NCI-H2196 (cell line): Measurements from ENCODE around the gene AGPAT2.

ENCODE experiments used
- DNase-seq: peaks from one replicate; lab custom pipeline; 2025; ENCODE audit not compliant: unreplicated experiment; lab: John Stamatoyannopoulos, UW

AGPAT2 gene

DNA sequence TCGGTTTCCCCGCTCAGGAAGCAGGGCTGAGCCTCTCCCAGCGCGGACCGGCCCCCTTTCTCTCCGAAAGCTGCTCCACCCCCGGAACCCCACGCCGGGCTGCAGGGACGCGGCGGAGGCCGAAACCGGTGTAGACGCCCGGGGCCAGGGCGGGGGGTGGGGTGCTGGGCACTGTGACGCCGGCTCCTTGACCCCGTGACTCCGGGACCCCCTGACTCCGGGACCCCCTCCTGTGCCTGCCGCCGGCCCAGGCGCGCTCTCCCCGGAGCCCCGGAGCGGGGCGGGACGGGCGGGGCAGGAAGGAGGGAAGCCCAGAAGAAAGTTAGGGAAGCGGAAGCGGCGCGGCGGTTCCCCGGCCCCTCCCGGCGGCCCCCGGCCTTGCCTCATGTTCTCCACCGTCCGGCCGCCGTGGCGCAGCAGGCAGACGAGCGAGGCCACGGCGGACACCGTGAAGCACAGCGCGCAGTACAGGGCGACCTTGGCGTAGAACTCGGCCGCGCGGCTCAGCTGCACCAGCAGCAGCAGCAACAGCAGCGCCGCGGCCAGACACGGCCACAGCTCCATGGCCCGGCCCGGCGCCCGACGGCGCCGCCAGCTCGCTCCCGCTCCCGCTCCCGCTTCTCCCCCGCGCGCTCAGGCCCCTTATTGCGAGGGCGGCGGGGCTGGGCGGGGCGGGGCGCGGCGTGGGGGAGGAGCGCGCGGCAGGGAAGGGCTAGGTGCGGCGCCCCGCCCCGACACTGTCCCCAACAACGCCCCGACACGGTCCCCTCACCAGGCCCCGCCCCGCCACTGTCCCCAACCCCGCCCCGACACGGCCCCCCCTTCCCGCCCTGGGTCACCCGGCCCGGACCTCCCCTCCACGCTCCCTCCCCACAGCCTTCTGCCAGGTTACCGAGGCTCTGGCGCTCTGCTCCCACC, at the start of gene AGPAT2:
AGPAT2 (minus strand) TSS at position 664 of the 918 bp plus-strand sequence; CDS start at position 564, 100 bp downstream.
- DNase-seq = peak; percentile 57

DNA sequence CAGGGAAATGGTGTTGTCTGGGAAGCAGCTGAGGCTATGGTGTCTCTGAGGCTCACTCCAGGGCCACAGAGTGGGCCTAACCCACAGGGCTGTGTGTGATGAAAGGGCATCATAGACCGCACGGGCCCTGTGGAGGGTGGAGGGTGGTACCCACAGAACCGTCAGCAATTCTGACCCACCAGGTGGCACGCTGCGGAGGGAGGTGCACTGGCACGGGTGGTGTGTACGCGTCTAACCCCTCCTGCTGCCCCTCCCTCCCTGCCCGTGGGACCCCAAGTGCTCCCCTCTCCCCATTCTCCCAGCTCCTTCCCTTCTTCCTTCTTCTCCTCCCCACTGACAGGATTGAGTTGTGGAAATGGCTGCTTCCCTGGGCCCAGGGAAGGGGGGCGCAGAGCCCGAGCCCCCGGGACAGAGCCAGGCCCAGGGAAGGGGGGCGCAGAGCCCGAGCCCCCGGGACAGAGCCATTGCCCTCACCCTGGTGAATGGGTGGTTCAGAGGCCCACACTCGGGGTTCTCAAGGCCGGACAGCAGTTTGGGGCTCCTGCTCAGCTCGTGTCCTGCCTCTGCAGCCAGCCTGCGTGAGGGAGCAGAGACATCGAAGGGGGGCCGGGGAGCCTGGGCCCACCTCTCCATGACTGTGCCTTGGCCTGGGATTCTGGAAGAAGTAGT, 48.7 kb upstream of the AGPAT2 start:
- DNase-seq = no peak

DNA sequence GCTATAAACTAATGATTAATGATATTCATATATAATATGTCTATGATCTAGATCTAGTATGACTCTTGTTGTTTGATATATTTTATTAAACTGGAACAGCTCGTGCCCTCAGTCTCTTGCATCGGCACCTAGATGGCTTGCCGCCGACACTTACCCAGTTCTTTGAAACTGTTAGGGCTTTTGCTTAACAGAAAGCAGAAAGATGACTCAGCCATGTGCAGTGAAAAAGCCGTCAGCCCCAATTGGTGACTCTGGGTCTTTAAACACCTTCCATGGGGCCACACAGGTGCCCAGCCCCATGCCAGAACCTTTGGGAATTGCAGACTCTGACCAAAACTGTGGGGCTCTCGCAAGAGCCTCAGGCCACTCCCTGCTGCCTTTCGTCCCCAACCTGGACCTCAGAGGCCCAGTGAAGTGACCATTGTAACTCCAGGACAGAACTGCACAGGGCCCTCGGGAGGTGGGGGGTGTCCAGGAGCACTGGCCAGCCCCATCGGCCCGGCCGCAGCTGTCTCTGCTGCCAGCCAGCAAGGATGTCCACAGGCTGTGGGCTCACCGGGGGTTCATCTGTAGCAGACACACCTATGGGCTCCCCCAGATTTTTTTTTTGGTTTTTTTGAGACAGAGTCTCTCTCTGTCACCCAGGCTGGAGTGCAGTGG, 47.7 kb upstream of the AGPAT2 start:
- DNase-seq = no peak

DNA sequence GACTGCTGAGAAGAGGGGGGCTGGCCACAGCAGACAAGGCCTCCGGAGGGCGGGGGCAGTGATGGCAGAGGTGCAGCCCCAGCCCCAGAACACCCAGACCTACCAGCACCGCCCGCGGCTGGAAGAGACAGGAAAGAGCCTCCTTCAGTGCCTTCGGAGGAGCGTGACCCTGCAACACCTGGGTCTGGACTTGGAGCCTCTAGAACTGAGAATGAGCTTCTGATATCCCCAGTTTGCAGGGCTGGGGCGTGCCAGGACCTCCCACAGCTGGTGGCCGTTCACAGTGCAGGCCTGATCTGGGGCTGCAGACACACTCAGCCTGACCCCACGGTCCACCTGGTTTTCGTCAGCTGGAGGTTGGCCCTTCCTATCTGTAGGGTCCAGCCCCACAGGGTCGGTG, 46.4 kb upstream of the AGPAT2 start:
- DNase-seq = no peak

DNA sequence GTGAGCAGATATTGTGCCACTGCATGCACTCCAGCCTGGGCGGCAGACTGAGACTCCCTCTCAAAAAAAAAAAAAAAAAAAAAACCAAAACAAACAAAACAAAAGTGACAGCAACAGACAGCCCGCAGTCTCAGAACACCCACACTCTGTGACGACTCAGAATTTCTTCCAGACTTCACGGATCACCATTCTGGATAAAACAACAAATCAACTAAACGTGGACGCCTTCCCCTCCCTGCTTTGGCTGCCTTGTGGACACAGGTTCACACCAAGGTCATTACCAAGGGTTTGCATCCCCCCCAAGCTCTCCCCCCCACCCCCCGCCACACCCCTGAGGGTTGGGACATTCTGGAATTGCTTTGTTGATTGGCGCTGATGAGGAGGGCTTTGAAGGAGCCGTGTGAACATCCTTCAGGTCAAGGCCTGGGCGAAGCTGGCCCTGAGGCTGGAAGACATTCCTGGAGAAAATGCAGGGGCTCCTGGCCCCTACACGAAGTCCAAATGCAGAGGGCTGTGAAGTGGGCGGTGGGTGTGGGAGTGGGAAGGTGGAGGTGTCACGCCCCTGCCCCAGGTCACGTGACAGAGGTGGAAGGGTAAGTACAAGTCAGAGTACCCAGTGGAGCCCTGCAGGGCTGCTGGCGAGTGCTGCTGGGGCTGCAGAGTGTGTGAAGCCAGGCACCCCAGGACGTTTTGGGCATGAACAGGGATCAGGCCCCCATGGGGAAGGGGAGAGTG, 45.4 kb upstream of the AGPAT2 start:
- no peak for DNase-seq

DNA sequence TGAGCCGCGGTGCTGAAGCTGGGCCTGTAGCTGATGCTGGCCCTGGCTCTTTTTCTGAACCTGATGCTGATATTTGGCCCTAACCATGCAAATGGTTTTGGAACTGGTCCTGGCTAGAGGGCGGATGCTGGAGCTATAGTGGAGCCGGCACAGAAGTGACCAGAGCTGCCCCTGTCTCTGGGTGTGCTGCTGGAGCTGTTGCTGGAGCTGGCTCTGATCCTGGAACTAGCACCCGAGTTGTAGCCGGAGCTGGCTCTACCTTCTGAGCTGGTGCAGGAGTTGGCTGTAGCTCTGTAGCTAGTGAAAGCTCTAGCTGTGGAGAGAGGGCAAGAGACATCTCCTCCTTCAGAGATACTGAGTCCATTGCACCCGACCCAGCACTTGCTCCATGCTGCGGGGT, 42.7 kb upstream of the AGPAT2 start:
- no peak for DNase-seq

DNA sequence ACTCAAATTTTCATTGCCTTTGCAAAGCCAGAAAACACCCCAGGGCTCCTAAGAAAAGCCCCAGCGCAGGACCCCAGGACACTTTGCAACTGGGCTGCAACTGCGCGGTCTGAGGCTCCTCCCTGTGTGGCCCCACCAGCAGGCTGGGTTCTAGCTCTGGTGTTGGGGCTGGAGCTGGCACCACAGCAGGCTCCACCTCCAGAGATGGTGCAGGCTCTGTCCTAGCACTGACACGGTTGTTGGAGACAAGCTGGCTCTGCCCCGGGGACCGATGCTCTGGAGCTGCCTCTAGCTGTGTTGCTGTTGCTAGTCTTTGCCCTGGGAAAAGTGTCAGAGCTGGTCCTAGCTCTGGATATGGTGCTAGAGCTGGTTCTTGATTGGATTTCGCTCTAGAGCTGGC, 41.9 kb upstream of the AGPAT2 start:
- no peak for DNase-seq

DNA sequence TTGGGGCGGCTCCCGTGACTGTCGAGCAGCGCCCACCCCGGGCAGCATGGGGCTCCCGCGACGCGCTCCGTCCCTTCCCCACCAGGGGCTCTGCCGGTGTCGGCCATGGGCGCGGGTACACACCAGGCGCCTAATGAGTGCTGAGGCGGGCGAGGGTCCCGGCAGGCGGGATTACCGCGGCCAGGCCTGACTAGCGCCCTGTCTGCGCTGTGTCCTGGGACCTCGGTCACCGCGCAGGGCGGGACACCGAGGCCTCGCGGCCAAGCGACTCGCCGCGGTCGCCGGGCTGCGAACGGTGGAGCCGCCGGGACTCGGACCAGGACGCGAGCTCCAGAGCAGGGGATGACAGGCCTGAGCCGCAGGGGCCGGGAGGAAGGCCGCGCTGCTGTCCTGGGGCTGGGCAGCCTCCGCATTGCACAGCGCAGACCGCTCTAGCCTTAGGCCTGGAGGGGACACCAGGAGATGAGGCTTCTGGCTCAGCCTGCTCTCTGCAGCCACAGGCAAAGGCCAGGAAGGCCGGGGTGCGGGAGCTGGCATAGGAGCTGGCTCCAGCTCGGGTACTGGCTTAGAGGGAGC, 41.4 kb upstream of the AGPAT2 start:
- no peak for DNase-seq

DNA sequence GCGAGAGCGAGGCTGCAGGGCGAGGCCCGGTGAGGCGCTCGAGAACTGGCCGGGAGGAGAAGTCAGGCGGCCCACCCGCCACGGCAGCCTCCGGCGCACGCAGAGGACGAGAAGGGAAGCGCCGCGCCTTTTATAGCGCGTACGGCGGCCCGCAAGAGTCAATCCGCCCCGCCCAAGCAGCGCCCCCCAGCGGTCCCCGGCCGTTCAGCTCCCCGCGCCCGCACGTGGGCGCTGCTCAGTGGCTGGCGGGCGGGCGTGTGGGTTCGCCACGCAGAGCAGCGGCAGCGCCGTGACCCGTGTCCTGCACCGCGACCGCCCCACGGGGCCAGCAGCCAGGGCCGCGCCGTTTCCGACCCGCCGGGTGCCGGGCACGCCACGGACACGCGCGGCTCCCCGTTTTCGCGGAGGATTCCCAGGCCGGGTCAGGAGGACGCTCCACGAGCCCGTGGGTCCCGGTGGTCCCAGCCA, 40.9 kb upstream of the AGPAT2 start:
- DNase-seq = peak; percentile 81

DNA sequence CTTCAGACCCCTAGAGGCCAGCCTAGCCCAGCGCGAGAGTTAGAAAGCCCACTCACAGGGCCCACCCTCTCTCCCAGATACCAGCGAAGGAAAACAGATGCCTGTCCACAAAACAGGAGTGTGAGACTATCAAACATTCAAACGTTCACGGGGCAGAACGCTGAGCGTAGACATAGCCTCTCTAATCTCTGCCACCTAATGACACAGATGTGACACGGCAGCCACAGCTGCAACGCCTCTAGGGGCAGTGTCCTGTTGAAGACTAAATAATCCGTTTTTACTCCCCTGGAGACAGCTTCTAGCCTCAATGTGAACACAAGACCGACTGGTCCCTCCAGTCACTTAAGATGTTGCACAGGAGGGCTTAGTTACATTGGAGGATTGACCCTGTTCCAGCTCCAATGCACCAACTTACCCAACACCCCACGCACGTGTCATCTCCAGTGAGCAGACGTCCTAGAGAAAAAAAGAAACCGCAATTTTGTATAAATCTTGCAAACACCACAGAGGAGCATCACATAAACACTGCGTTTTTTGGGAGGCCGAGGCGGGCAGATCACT, 39.5 kb upstream of the AGPAT2 start:
- DNase-seq = no peak

DNA sequence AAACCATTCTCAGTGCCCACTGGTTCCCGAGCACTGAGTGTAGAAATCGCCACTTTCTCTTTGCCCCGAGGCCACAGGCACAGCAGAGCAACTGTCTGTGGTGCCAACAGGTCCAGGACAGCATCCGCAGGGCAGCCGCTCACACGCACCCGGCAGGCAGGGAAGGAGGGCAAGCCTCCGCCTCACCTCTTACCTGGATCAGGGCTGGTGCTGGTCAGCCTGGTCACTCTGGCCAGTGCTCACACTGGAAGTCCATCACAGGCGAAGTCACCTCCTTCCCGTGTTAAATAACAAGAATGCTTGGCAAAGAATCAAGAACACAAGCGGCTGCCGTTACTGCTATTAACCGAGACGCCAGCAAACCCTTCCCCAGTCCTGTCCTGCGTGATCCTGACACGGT, 38.9 kb upstream of the AGPAT2 start:
- DNase-seq = no peak

DNA sequence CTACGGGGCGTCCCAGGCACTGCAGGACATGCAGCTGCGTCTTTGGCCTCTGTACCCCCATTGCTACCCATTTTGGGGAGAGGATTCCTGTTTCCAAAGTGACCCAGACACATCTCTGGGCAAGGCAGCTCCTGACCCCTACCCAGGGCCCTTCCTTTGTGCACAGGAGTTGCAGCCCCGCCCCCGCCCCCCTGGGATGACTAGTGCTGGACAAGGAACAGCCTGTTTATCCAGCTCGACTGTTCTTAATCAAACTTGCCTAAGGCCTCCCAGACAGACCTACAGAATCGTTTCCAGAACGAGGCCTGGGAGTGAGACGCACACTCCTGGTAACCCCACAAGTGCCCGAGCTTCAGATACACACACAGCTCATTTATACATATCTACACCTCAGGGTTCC, 38.4 kb upstream of the AGPAT2 start:
- no peak for DNase-seq

DNA sequence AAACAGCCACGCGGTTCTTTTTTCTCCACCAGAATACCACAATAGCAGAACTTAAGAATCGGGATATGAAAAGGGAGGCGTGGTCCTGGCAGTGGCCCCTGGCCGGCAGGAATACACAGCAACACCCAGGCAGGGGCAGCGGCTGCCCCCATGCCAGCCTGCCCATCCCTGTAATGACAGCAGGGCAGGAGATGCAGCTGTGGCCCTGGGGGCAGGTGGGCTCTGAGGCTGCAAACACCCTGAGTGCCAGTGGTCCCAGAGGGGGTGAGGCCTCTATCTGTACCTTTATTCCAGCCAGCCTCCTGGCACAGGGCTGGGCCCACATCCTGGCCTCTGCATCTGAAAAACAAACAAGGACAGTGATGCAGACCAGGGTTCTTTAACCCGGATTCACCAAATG, 37.5 kb upstream of the AGPAT2 start:
- no peak for DNase-seq

DNA sequence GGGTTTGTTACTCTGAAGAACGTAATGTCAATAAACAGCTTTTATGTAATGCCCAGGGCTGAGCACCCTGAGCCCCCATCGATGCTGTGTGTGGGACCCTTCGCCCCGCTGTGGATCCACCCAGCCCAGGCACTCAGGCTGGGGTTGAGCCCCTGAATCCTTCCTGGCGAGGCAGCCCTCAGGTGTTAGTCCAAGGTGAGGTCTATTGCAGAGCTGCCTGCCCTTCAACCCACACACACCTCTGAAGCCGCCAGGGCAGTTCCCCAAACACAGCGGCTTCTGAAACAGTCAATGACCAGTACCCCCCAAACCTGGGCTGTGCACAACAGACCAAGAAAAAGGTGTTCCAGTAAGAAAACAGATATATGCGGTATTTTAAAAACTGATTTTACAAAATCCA, 36.7 kb upstream of the AGPAT2 start:
- DNase-seq = no peak

DNA sequence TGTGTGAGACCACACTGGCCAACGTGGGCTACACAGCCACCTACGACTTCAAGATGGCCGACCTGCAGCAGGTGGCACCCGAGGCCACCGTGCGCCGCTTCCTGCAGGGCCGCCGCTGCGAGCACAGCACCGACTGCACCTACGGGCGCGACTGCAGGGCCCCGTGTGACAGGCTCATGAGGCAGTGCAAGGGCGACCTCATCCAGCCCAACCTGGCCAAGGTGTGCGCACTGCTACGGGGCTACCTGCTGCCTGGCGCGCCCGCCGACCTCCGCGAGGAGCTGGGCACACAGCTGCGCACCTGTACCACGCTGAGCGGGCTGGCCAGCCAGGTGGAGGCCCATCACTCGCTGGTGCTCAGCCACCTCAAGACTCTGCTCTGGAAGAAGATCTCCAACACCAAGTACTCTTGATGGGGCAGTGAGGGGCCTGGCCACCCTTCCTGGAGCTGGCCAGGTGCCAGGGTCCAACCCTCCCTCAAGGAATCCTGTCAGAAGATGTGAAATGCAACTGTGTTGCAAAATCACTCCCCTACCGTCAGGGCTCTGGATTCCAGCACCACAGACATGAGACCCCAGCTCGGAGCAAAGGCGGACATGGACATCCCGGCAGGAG, 36.2 kb upstream of the AGPAT2 start:
- no peak for DNase-seq

DNA sequence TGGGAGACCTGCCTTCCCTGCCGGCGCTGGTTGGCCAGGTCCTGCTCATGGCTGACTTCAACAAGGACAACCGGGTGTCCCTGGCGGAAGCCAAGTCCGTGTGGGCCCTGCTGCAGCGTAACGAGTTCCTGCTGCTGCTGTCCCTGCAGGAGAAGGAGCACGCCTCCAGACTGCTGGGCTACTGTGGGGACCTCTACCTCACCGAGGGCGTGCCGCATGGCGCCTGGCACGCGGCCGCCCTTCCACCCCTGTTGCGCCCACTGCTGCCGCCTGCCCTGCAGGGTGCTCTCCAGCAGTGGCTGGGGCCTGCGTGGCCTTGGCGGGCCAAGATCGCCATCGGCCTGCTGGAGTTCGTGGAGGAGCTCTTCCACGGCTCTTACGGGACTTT, 35.7 kb upstream of the AGPAT2 start:
- DNase-seq = no peak

DNA sequence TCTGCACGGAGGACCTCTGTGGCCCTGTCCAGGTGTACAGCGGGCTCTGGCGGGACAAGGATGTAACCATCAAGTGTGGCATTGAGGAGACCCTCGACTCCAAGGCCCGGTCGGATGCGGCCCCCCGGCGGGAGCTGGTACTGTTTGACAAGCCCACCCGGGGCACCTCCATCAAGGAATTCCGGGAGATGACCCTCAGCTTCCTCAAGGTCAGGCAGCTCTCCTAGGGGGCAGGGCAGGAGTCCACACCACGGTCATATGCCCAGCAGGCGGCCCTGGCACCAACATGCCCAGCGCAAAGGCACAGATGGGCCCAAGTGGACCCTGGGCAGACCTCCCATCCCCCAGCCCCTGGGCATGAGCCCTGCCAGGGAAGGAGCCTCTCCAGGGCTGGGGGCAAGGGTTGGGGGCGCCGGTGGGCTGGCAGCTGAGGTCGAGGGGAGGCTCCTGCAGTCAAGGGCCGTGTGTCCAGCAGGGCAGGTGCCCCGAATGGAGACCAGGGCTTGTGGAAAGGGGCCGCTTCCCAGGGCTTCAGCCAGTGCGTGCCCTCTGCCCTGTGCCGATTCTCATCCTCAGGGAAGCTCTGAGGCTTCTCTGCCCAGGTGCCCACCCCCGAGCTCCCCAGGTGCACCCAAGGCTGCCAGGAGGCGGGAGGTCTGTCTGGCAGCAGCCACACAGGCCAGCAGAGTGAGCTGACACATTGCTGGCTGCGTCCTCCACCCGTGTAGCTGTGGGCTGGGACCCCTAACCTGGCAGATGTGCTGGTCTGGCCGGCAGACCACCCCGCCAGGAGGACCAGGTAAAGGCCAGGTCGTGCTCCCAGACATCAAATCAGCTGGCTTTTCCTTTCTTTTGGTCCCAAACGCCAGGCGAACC, 35.1 kb upstream of the AGPAT2 start:
- DNase-seq = no peak

DNA sequence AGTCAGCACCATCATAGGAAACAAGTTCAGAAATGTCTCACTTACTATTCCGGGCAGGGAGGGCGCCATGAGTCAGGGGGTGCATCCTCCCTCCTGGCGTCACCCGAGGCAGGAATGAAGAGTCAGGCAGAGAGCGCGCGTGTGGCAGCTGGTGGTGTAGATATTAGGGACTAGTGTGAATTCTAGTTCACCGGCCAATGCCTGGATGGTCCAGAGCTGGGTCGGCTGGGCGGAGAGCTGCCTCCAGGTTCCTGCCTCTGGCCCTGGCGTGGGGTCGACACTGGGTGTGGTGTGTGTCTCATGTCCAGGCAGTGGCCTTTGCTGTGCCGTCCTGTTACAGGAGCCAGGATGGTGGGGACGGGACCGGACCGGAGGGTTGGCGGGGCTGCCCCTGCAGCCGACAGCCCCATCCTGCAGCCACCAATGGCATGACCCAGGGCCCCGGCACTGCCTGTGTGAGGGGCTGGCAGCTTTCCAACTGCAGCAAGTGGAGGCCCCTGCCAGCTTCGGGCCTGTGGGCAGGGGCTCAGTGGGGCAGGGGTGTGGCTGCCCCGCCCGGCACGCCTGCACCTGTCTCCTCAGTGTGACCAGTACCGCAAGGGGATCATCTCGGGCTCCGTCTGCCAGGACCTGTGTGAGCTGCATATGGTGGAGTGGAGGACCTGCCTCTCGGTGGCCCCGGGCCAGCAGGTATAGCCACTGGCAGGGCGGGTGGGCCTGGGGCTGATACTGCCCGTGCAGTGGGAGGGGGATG, 34.3 kb upstream of the AGPAT2 start:
- no peak for DNase-seq
